H1 (cell line): ENCODE results near the gene TTC21A. TPM values are rescaled to one million over a fixed set of nuclear protein-coding genes. Genes with fewer than 3 reads are reported as not detected.

Experiments used
- CTCF ChIA-PET: fragments of 300-600 bp; sonication (Branson Sonifier 250); formaldehyde crosslinking; loops from one replicate; lab custom pipeline; 2021; ENCODE audit not compliant: partially characterized antibody; lab: Charles Lee
- POLR2A ChIA-PET: fragments of 300-600 bp; sonication (Branson Sonifier 250); formaldehyde crosslinking; loops from one replicate; lab custom pipeline; 2021; ENCODE audit warnings: inconsistent platforms; ENCODE audit not compliant: partially characterized antibody; lab: Charles Lee
- DNase-seq, 2 experiments: peaks; one replicate each; pipeline versions ENCODE4 v3.0.0 to v3.0.0-alpha.2; 2010 to 2022; ENCODE audit warnings: low spot score in 2 of 2, low read depth in 1 of 2, mixed read lengths in 1 of 2
- FAIRE-seq: peaks from 2 replicates; lab custom pipeline; 2011; peaks lifted over from hg19 to GRCh38; lab: Jason Lieb, UNC
- H2AFZ ChIP-seq: 2 replicates; pipeline ENCODE4 v1.8.1; 2012; ENCODE audit warnings: low read length, inconsistent platforms
- H2AK5ac ChIP-seq: 2 replicates; pipeline ENCODE4 v1.6.1; 2013; ENCODE audit warnings: low read depth, low read length
- H2BK120ac ChIP-seq: replicated peaks from 2 replicates; pipeline ENCODE3; 2013; ENCODE audit warnings: low read depth, low read length, inconsistent platforms
- H2BK12ac ChIP-seq: 2 replicates; pipeline ENCODE4 v1.6.1; 2013; ENCODE audit warnings: low read depth, low read length
- H2BK15ac ChIP-seq: 2 replicates; pipeline ENCODE4 v1.6.1; 2013; ENCODE audit warnings: low read length
- H2BK20ac ChIP-seq: 2 replicates; pipeline ENCODE4 v1.6.1; 2013; ENCODE audit warnings: low read length
- H2BK5ac ChIP-seq: 2 replicates; pipeline ENCODE4 v1.6.1; 2013; ENCODE audit warnings: low read depth, low read length
- H3K14ac ChIP-seq: 2 replicates; pipeline ENCODE4 v1.6.1; 2013; ENCODE audit warnings: inconsistent platforms; ENCODE audit not compliant: insufficient read length
- H3K18ac ChIP-seq: 2 replicates; pipeline ENCODE4 v1.6.1; 2013; ENCODE audit warnings: low read length; ENCODE audit errors: extremely low read depth
- H3K23ac ChIP-seq: 2 replicates; pipeline ENCODE4 v1.6.1; 2013; ENCODE audit warnings: inconsistent platforms; ENCODE audit not compliant: insufficient read length
- H3K23me2 ChIP-seq: 2 replicates; pipeline ENCODE4 v1.6.1; 2013; ENCODE audit warnings: low read depth, low read length
- H3K27ac ChIP-seq: 2 replicates; pipeline ENCODE4 v1.6.1; 2011; ENCODE audit warnings: low read depth, low read length, inconsistent platforms
- H3K27me3 ChIP-seq, 4 experiments: replicated peaks in 1 of 4; 1 replicate in 1 of 4; 2 replicates in 3 of 4; pipeline versions ENCODE4 v1.6.1 to v1.8.1; 2011 to 2013; ENCODE audit warnings: low read length in 3 of 4, mild to moderate bottlenecking in 3 of 4, inconsistent platforms in 2 of 4, mixed read lengths in 2 of 4, moderate library complexity in 1 of 4; ENCODE audit not compliant: control insufficient read depth in 3 of 4, insufficient read depth in 3 of 4; ENCODE audit errors: extremely low read depth in 1 of 4
- H3K36me3 ChIP-seq, 4 experiments: 2 replicates each; pipeline versions ENCODE4 v1.6.1 to v1.8.1; 2011 to 2013; ENCODE audit warnings: mild to moderate bottlenecking in 4 of 4, low read length in 3 of 4, moderate library complexity in 2 of 4, control low read depth in 1 of 4, inconsistent platforms in 1 of 4; ENCODE audit not compliant: insufficient read depth in 4 of 4, control insufficient read depth in 2 of 4
- H3K4ac ChIP-seq: replicated peaks from 2 replicates; pipeline ENCODE3; 2013; ENCODE audit warnings: low read length, low read depth, mixed read lengths, inconsistent platforms; ENCODE audit not compliant: insufficient read length
- H3K4me1 ChIP-seq, 4 experiments: replicated peaks in 1 of 4; 1 replicate in 1 of 4; 2 replicates in 3 of 4; pipeline versions ENCODE4 v1.6.1 to v1.8.1; 2011 to 2013; ENCODE audit warnings: low read length in 3 of 4, inconsistent platforms in 2 of 4, mixed read lengths in 1 of 4; ENCODE audit not compliant: insufficient read depth in 4 of 4, control insufficient read depth in 3 of 4
- H3K4me2 ChIP-seq, 2 experiments: 2 replicates each; pipeline versions ENCODE4 v1.6.1 to v1.8.1; 2011 to 2013; ENCODE audit warnings: low read depth in 2 of 2, low read length in 2 of 2, control low read depth in 1 of 2, inconsistent platforms in 1 of 2, mild to moderate bottlenecking in 1 of 2; ENCODE audit not compliant: insufficient read depth in 1 of 2
- H3K4me3 ChIP-seq, 4 experiments: fragments of 200-600, 300-600 bp in 1 of 4; sonication (generic), shearing (Covaris generic), sonication (Bioruptor Twin) in 1 of 4; 2 replicates each; pipeline versions ENCODE4 v1.5.1 to v1.8.1; 2011 to 2016; ENCODE audit warnings: low read length in 4 of 4, low read depth in 3 of 4, control low read depth in 2 of 4, inconsistent platforms in 2 of 4, mild to moderate bottlenecking in 2 of 4, mixed read lengths in 1 of 4, moderate library complexity in 1 of 4; ENCODE audit not compliant: insufficient read depth in 2 of 4; ENCODE audit errors: extremely low read depth in 1 of 4
- H3K56ac ChIP-seq: replicated peaks from 2 replicates; pipeline ENCODE3; 2013; ENCODE audit warnings: low read depth, mild to moderate bottlenecking, mixed read lengths, low read length, inconsistent platforms; ENCODE audit not compliant: insufficient read length
- H3K79me1 ChIP-seq: 2 replicates; pipeline ENCODE4 v1.6.1; 2013; ENCODE audit warnings: low read depth, low read length, control low read depth
- H3K79me2 ChIP-seq, 2 experiments: 2 replicates each; pipeline versions ENCODE4 v1.6.1 to v1.8.1; 2012 to 2013; ENCODE audit warnings: low read length in 2 of 2, mild to moderate bottlenecking in 2 of 2, inconsistent platforms in 1 of 2; ENCODE audit not compliant: insufficient read depth in 2 of 2, control insufficient read depth in 1 of 2
- H3K9ac ChIP-seq, 4 experiments: replicated peaks in 1 of 4; 1 replicate in 1 of 4; 2 replicates in 3 of 4; pipeline versions ENCODE4 v1.6.1 to v1.8.1; 2011 to 2013; ENCODE audit warnings: low read depth in 3 of 4, low read length in 3 of 4, control low read depth in 2 of 4, mild to moderate bottlenecking in 2 of 4, moderate library complexity in 2 of 4, inconsistent platforms in 1 of 4; ENCODE audit errors: extremely low read depth in 1 of 4
- H3K9me3 ChIP-seq, 2 experiments: 2 replicates each; pipeline versions ENCODE4 v1.6.1 to v1.8.1; 2012 to 2013; ENCODE audit warnings: mild to moderate bottlenecking in 2 of 2, moderate library complexity in 2 of 2, control low read depth in 1 of 2, inconsistent platforms in 1 of 2, low read depth in 1 of 2, low read length in 1 of 2, mixed read lengths in 1 of 2; ENCODE audit not compliant: insufficient read depth in 2 of 2
- H4K20me1 ChIP-seq, 2 experiments: replicated peaks in 1 of 2; 2 replicates each; pipeline versions ENCODE3 to v1.8.1; 2011 to 2013; ENCODE audit warnings: inconsistent platforms in 2 of 2, low read length in 2 of 2, mild to moderate bottlenecking in 1 of 2; ENCODE audit not compliant: insufficient read depth in 2 of 2, control insufficient read depth in 1 of 2
- H4K5ac ChIP-seq: 2 replicates; pipeline ENCODE4 v1.6.1; 2013; ENCODE audit warnings: low read length, low read depth, mixed read lengths, inconsistent platforms; ENCODE audit not compliant: insufficient read length
- H4K8ac ChIP-seq: 2 replicates; pipeline ENCODE4 v1.8.0; 2013; ENCODE audit warnings: mild to moderate bottlenecking, moderate library complexity, low read length, inconsistent platforms; ENCODE audit not compliant: insufficient read depth; ENCODE audit errors: extremely low read depth
- H4K91ac ChIP-seq: replicated peaks from 2 replicates; pipeline ENCODE3; 2013; ENCODE audit warnings: low read length, mixed read lengths, inconsistent platforms; ENCODE audit not compliant: insufficient read length
- ASH2L ChIP-seq: fragments of 200-600, 300-600 bp; sonication (generic); IDR thresholded peaks from one replicate; pipeline ENCODE4 v1.7.1; 2017; ENCODE audit warnings: low read length
- BCL11A ChIP-seq, 2 experiments: IDR thresholded peaks; one replicate each; pipeline ENCODE4 v1.6.1; 2011; ENCODE audit warnings: low read depth in 2 of 2, low read length in 2 of 2, mild to moderate bottlenecking in 2 of 2
- CBX5 ChIP-seq: fragments of 300-800, 300-1000 bp; sonication (generic); IDR thresholded peaks from 2 replicates; pipeline ENCODE4 v1.7.1; 2016; ENCODE audit warnings: antibody characterized with exemption, low read length, low read depth
- CHD1 ChIP-seq: IDR thresholded peaks from 2 replicates; pipeline ENCODE4 v1.6.1; 2012; ENCODE audit warnings: low read depth, low read length, improper control_type of control experiment
- EP300 ChIP-seq, 2 experiments: IDR thresholded peaks; 1 replicate in 1 of 2; 2 replicates in 1 of 2; pipeline ENCODE4 v1.6.1; 2011 to 2012; ENCODE audit warnings: low read depth in 2 of 2, low read length in 2 of 2, mild to moderate bottlenecking in 2 of 2, borderline replicate concordance in 1 of 2, inconsistent platforms in 1 of 2, moderate library complexity in 1 of 2
- GABPA ChIP-seq: IDR thresholded peaks from 2 replicates; pipeline ENCODE4 v1.6.1; 2011; ENCODE audit warnings: mild to moderate bottlenecking, low read length, moderate library complexity, borderline replicate concordance; ENCODE audit not compliant: insufficient read depth
- JUND ChIP-seq: IDR thresholded peaks from 2 replicates; pipeline ENCODE4 v1.6.1; 2011; ENCODE audit warnings: mild to moderate bottlenecking, improper control_type of control experiment, low read length
- KDM1A ChIP-seq: fragments of 200-600, 300-600 bp; sonication (generic); IDR thresholded peaks from 2 replicates; pipeline ENCODE4 v1.7.1; 2016; ENCODE audit warnings: mild to moderate bottlenecking, low read length, borderline replicate concordance
- POU5F1 ChIP-seq: IDR thresholded peaks from 2 replicates; pipeline ENCODE4 v1.6.1; 2011; ENCODE audit warnings: low read depth, mild to moderate bottlenecking, low read length, moderate library complexity
- SIX5 ChIP-seq: IDR thresholded peaks from 2 replicates; pipeline ENCODE4 v1.6.1; 2011; ENCODE audit warnings: mild to moderate bottlenecking, low read depth, low read length
- SUZ12 ChIP-seq: fragments of 200-600 bp; sonication (generic); IDR thresholded peaks from 2 replicates; pipeline ENCODE4 v1.6.1; 2012; ENCODE audit warnings: mild to moderate bottlenecking, inconsistent platforms, low read length, moderate library complexity, mixed read lengths
- TAF1 ChIP-seq: IDR thresholded peaks from 2 replicates; pipeline ENCODE4 v1.6.1; 2011; ENCODE audit warnings: mild to moderate bottlenecking, low read depth, low read length
- WGBS, 2 experiments: shearing (Covaris generic) in 1 of 2; methylation state at CpG; one replicate each; pipeline versions ENCODE4 v1.1.6 to v1.1.7; 2013 to 2015; ENCODE audit warnings: low lambda C conversion rate in 2 of 2, mixed read lengths in 2 of 2, inconsistent platforms in 1 of 2, low coverage in 1 of 2, missing lambda C conversion rate in 1 of 2; ENCODE audit not compliant: insufficient replicate concordance in 2 of 2, insufficient coverage in 1 of 2, insufficient read length in 1 of 2; ENCODE audit errors: extremely low coverage in 1 of 2, missing lambda C conversion rate in 1 of 2; 5-methylcytosine and 5-hydroxymethylcytosine counted together
- polyA plus RNA-seq, 7 experiments: library from polyadenylated mRNA; depleted of rRNA in 3 of 7; stranded (reverse) in 5 of 7; unstranded in 2 of 7; fragments of >200 nt in 5 of 7; fragments of 200-250 nt in 2 of 7; gene quantifications; 1 replicate in 5 of 7; 2 replicates in 1 of 7; 4 replicates in 1 of 7; pipeline versions ENCODE4 v1.2.1 to v1.2.3, GENCODE V29; 2011 to 2013; ENCODE audit warnings: missing spikeins in 2 of 7, mixed read lengths in 2 of 7
- total RNA-seq: library from RNA; stranded (reverse); fragmentation: NEBNext Ultra II Directional; extraction: Animal tissue kit (Norgen Biotek cat#: 25700); gene quantifications from 2 replicates; pipeline ENCODE4 v1.2.1, GENCODE V29; 2021
- TF ChIP-seq, protein P1 (sequence below): IDR thresholded peaks from 2 replicates; pipeline ENCODE4 v1.6.1; 2011; ENCODE audit warnings: low read depth, mild to moderate bottlenecking, low read length; ENCODE audit not compliant: insufficient read depth

Gene TTC21A
- total and polyA plus RNA-seq, 2 of the 8 experiments (the other 6 are each of a cell fraction or from before 2014, with no cell fraction given) = 2.3 to 2.8 TPM

DNA sequence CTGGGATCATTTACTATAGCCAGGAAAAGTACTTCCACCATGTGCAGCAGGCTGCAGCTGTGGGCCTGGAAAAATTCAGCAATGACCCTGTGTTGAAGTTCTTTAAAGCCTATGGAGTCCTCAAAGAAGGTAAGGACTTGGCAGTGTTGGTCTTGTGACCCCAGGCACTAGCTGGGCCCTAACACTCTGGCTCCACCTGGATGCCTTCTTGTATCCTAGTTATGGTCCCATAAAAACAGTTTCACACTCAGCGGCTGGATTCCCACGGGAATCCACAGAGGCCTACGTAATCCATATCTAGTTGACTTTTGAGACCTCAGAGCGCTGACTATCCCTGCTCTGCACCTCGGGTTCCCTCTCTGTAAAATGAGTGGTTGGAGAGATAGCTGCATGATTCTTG, 1.6 kb downstream of the TTC21A start:
- Histone ChIP-seq H3K4me2 (no peak overlapping the region; a peak in 1 of 4 replicates), H2BK15ac (no peak overlapping the region), H2BK5ac (no peak overlapping the region), H3K18ac (no peak overlapping the region), H4K20me1 (peaks cover 0 to 9% of the 10 kb centered on the region in 2 experiments), H2BK12ac (no peak overlapping the region), H3K79me2 (no peaks in the 10 kb centered on the region), H3K23ac (no peak overlapping the region), H4K8ac (no peak overlapping the region), H2AFZ (no peak overlapping the region), H3K14ac (no peak overlapping the region), H3K36me3 (no peaks in the 10 kb centered on the region), H3K4ac (no peak overlapping the region), H4K91ac (no peak overlapping the region), H3K79me1 (0 out of 2 replicates have a peak, but pooled peaks cover 6% of the 10 kb centered on the region), H3K27me3 (peaks cover 0 to 8% (median 3%) of the 10 kb centered on the region in 4 experiments; a peak in 2 of 7 replicates), H2BK120ac (no peak overlapping the region), H3K4me3 (no peak overlapping the region), H3K9ac (no peak overlapping the region), H4K5ac (no peak overlapping the region), H3K23me2 (peaks cover 12% of the 10 kb centered on the region; the same call in 1 of the 2 replicates), H3K27ac (no peak overlapping the region), H3K9me3 (no peaks in the 10 kb centered on the region), H3K56ac (no peak overlapping the region), H3K4me1 (no peaks in the 10 kb centered on the region; a peak in 1 of 7 replicates), H2BK20ac (no peak overlapping the region), H2AK5ac (no peak overlapping the region)
- 80% methylated on average over 5 of the region's 5 CpGs; no CpG with 5 or more reads in 1 of the 2 experiments for WGBS, 2 experiments
- ChIA-PET CTCF (interaction anchor here (0.8 to 10.4 kb wide), 7 partner anchors 12 to 183 kb away, joined by 3 to 95 read pairs (median 4); no protein-coding TSS in a partner anchor), POLR2A (interaction anchor here (1.6 kb wide), 1 partner anchor 55 kb away, joined by 3 read pairs; no protein-coding TSS in a partner anchor)
- DNase-seq = no peak
- FAIRE-seq = no peak
- no peak for TF ChIP-seq KDM1A
- TF ChIP-seq CBX5 = no peak
- TF ChIP-seq JUND = no peak
- no peak for TF ChIP-seq ASH2L
- TF ChIP-seq SUZ12 = no peak
- TF ChIP-seq EP300 (IDR thresholded peaks at IDR 0.05; ENCODE audit: borderline replicate concordance in 1 of 2, low read depth in 2 of 2, low read length in 2 of 2) = no peak
- TF ChIP-seq SIX5 = no peak
- no peak for TF ChIP-seq POU5F1
- no peak for TF ChIP-seq CHD1
- TF ChIP-seq, protein P1, sequence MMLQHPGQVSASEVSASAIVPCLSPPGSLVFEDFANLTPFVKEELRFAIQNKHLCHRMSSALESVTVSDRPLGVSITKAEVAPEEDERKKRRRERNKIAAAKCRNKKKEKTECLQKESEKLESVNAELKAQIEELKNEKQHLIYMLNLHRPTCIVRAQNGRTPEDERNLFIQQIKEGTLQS = no peak
- no peak for TF ChIP-seq TAF1
- no peak for TF ChIP-seq GABPA
- no peak for TF ChIP-seq BCL11A (IDR thresholded peaks at IDR 0.05; ENCODE audit: low read depth in 2 of 2, low read length in 2 of 2)
